A549 (cell line): Measurements from ENCODE around the gene TGFB1. TPM values are rescaled to one million over a fixed set of nuclear protein-coding genes. Genes with fewer than 3 reads are reported as not detected.
"Not testable (repeated sequence)": the region's sequence is repeated elsewhere in the genome, so short reads cannot be mapped to it uniquely, and the experiment has no call there.

Experiments
- ATAC-seq, 2 experiments: fragments of 200-7000 bp in 1 of 2; fragments of >200 bp in 1 of 2; cut with Nextera tagmentation in 1 of 2; cut with Tn5 transposase in 1 of 2; 3 replicates each; pipeline versions ENCODE4 v1.8.0 to v1.9.1; 2018 to 2020; ENCODE audit warnings: mild to moderate bottlenecking in 1 of 2, moderate library complexity in 1 of 2
- CTCF ChIA-PET: fragments of 300-600 bp; sonication (Branson Sonifier 250); formaldehyde crosslinking; extraction: SDS; loops from one replicate; lab custom pipeline; 2021; ENCODE audit warnings: antibody characterized with exemption, inconsistent platforms; lab: Yijun Ruan, JAX
- POLR2A ChIA-PET: fragments of 350-600 bp; formaldehyde crosslinking; extraction: SDS; loops from one replicate; lab custom pipeline; 2021; ENCODE audit warnings: antibody characterized with exemption, inconsistent platforms; lab: Yijun Ruan, JAX
- DNase-seq, 2 experiments: peaks; one replicate each; pipeline versions ENCODE4 v3.0.0 to v3.0.0-alpha.2; 2011 to 2016; ENCODE audit warnings: low read depth in 1 of 2, low spot score in 1 of 2
- FAIRE-seq: peaks from 2 replicates; lab custom pipeline; 2011; peaks lifted over from hg19 to GRCh38; lab: Jason Lieb, UNC
- H3K27ac ChIP-seq, 2 experiments: fragments of >200 bp; sonication (Bioruptor Twin); formaldehyde crosslinking; 3 replicates each; pipeline ENCODE4 v1.5.1; 2016 to 2017
- H3K4me1 ChIP-seq: fragments of >200 bp; sonication (Bioruptor Twin); formaldehyde crosslinking; 3 replicates; pipeline ENCODE4 v1.6.1; 2016
- H3K4me2 ChIP-seq: fragments of >200 bp; sonication (Bioruptor Twin); formaldehyde crosslinking; 3 replicates; pipeline ENCODE4 v1.6.1; 2016
- H3K4me3 ChIP-seq: fragments of >200 bp; sonication (Bioruptor Twin); formaldehyde crosslinking; 3 replicates; pipeline ENCODE4 v1.5.1; 2016
- H3K9me3 ChIP-seq: fragments of >200 bp; sonication (Bioruptor Twin); formaldehyde crosslinking; 3 replicates; pipeline ENCODE4 v1.6.1; 2016
- CBX8 ChIP-seq: fragments of 200-600 bp; sonication (generic); IDR thresholded peaks from 2 replicates; pipeline ENCODE4 v1.6.1; 2016
- CEBPB ChIP-seq, 2 experiments: fragments of >200 bp in 1 of 2; sonication (Bioruptor Twin) in 1 of 2; formaldehyde crosslinking in 1 of 2; IDR thresholded peaks; 2 replicates each; pipeline ENCODE4 v1.6.1; 2012 to 2016
- EP300 ChIP-seq, 2 experiments: fragments of >200 bp; sonication (Bioruptor Twin); formaldehyde crosslinking; IDR thresholded peaks; 2 replicates in 1 of 2; 3 replicates in 1 of 2; pipeline ENCODE4 v1.6.1; 2016 to 2017
- FOSL2 ChIP-seq, 2 experiments: fragments of 450-650 bp in 1 of 2; fragments of >200 bp in 1 of 2; sonication (Bioruptor Twin) in 1 of 2; formaldehyde crosslinking; IDR thresholded peaks; 2 replicates each; pipeline versions ENCODE4 v1.5.0 to v1.6.1; 2016 to 2020; ENCODE audit warnings: mild to moderate bottlenecking in 1 of 2, moderate library complexity in 1 of 2
- GATA3 ChIP-seq: IDR thresholded peaks from 2 replicates; pipeline ENCODE4 v1.6.1; 2012; ENCODE audit warnings: borderline replicate concordance
- JUN ChIP-seq, 2 experiments: fragments of >200 bp; sonication (Bioruptor Twin); formaldehyde crosslinking; IDR thresholded peaks; 2 replicates in 1 of 2; 3 replicates in 1 of 2; pipeline ENCODE4 v1.6.1; 2016 to 2017
- JUNB ChIP-seq: fragments of >200 bp; sonication (Bioruptor Twin); formaldehyde crosslinking; IDR thresholded peaks from 2 replicates; pipeline ENCODE4 v1.6.1; 2016
- MAFK ChIP-seq: fragments of 450-650 bp; IDR thresholded peaks from 2 replicates; pipeline ENCODE4 v1.6.1; 2014; ENCODE audit not compliant: partially characterized antibody
- POLR2A ChIP-seq: IDR thresholded peaks from 2 replicates; pipeline ENCODE4 v1.6.1; 2012; ENCODE audit warnings: mild to moderate bottlenecking, low read length
- RAD21 ChIP-seq, 2 experiments: fragments of >200 bp in 1 of 2; sonication (Bioruptor Twin) in 1 of 2; formaldehyde crosslinking in 1 of 2; IDR thresholded peaks in 1 of 2; conservative IDR thresholded peaks in 1 of 2; 2 replicates in 1 of 2; 3 replicates in 1 of 2; pipeline ENCODE4 v1.6.1; 2012 to 2018; ENCODE audit warnings: inconsistent platforms in 1 of 2
- SREBF2 ChIP-seq: fragments of 450-650 bp; IDR thresholded peaks from 2 replicates; pipeline ENCODE4 v1.6.1; 2014; ENCODE audit warnings: mild to moderate bottlenecking, moderate library complexity
- TP53 ChIP-seq: fragments of 250-450 bp; sonication (Bioruptor Pico); IDR thresholded peaks from 2 replicates; pipeline ENCODE4 v1.5.0; 2021; ENCODE audit warnings: mild to moderate bottlenecking, moderate library complexity
- ZNF302 ChIP-seq: fragments of 250-450 bp; sonication (Bioruptor Pico); IDR thresholded peaks from 2 replicates; pipeline ENCODE4 v1.9.0; 2021; ENCODE audit warnings: inconsistent platforms, mild to moderate bottlenecking, moderate library complexity
- WGBS: methylation state at CpG from one replicate; pipeline ENCODE4 v1.1.6; 2017; ENCODE audit errors: missing lambda C conversion rate; 5-methylcytosine and 5-hydroxymethylcytosine counted together
- polyA plus RNA-seq, 4 experiments: library from polyadenylated mRNA; depleted of rRNA in 3 of 4; stranded (reverse); fragments of >200 nt; fragmentation: RNase III in 1 of 4; extraction: RNeasy Plus Mini Kit Qiagen cat#74134 plus additional on column Dnase treatment in 1 of 4; gene quantifications; 2 replicates in 3 of 4; 3 replicates in 1 of 4; pipeline ENCODE4 v1.2.3, GENCODE V29; 2011 to 2017
- TF ChIP-seq, protein P1 (sequence below): fragments of 250-450 bp; sonication (Bioruptor Pico); IDR thresholded peaks from 2 replicates; pipeline ENCODE4 v1.5.0; 2020; ENCODE audit warnings: low read depth, mild to moderate bottlenecking, moderate library complexity
- TF ChIP-seq, protein P2 (sequence below): IDR thresholded peaks from 2 replicates; pipeline ENCODE4 v1.6.1; 2012
- TF ChIP-seq, protein P3 (sequence below): IDR thresholded peaks from 2 replicates; pipeline ENCODE4 v1.6.1; 2012; ENCODE audit warnings: low read depth, borderline replicate concordance

Gene TGFB1
- polyA plus RNA-seq, 2 of the 4 experiments (the other 2 are of a cell fraction): 6.0 to 83.2 TPM

DNA sequence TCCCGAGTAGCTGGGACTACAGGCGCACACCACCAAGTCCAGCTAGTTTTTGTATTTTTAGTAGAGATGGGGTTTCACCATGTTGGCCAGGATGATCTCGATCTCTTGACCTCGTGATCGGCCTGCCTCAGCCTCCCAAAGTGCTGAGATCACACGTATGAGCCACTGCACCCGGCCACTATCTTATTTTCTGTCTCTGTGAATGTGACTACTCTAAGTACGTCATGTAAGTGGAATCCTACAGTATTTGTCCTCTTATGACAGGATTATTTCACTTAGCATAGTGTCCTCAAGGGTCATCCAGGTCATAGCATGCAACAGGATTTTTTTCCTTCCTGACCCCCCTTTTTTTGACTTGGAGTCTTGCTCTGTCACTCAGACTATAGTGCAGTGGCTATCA lies 17.8 kb upstream of the TGFB1 start:
- no peak for TF ChIP-seq JUNB
- TF ChIP-seq MAFK: no peak
- TF ChIP-seq FOSL2 (IDR thresholded peaks at IDR 0.05): no peak
- TF ChIP-seq FOSL2 (CRISPR knock-in tag; IDR thresholded peaks at IDR 0.05): no peak
- TF ChIP-seq SREBF2: no peak
- POLR2A ChIA-PET: interaction anchor here (1.1 to 2.0 kb wide), 3 partner anchors 8 to 34 kb away, joined by 3 to 10 read pairs (median 8); partner anchors contain the start of gene B9D2
- no peak overlapping the region for H3K4me2 ChIP-seq
- no peak for DNase-seq
- no peak for ATAC-seq
- H3K27ac ChIP-seq: no peak overlapping the region
- no peaks in the 10 kb centered on the region for H3K9me3 ChIP-seq
- WGBS: 95% methylated on average over 8 of the region's 8 CpGs
- CTCF ChIA-PET: interaction anchor here (1.1 to 13.8 kb wide), 3 partner anchors 7 to 192 kb away, joined by 3 to 197 read pairs (median 8); partner anchors contain the start of genes B9D2 and TGFB1
- H3K4me3 ChIP-seq: no peak overlapping the region
- peaks cover 44% of the 10 kb centered on the region for H3K4me1 ChIP-seq
- FAIRE-seq: no peak

DNA sequence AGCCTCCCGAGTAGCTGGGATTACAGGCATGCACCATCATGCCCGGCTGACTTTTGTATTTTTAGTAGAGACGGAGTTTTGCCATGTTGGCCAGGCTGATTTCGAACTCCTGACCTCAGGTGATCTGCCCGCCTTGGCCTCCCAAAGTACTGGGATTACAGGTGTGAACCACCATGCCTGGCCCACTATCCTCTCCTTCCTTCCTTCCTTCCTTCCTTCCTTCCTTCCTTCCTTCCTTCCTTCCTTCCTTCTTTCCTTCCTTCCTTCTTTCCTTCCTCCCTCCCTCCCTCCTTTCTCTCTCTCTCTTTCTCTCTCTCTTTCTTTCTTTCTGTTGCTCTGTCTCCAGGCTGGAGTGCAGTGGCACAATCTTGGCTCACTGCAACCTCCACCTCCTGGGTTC lies 17.4 kb upstream of the TGFB1 start:
- CTCF ChIA-PET: interaction anchor here (1.1 to 13.8 kb wide), 3 partner anchors 12 to 193 kb away, joined by 3 to 197 read pairs (median 3); partner anchors contain the start of gene TGFB1
- ATAC-seq: not testable (repeated sequence)
- peaks cover 49% of the 10 kb centered on the region for H3K4me1 ChIP-seq

DNA sequence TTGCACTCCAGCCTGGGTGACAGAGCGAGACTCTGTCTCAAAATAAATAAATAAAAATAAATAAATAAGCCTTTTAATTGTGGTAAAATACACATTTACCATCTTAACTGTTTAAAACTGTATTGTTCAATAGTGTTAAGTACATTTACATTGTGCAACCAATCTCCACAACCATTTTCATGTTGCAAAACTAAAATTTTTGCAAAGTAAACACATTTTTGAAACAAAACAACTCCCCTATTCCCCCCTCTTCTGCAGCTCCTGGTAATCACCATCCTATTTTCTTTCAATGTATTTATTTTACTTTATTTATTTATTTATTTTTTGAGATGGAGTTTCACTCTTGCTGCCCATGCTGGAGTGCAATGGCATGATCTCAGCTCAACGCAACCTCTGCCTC lies 16.0 kb upstream of the TGFB1 start:
- ChIA-PET CTCF (interaction anchor here (0.5 to 13.8 kb wide), 8 partner anchors 10 to 201 kb away, joined by 3 to 197 read pairs (median 4); partner anchors contain the start of gene TGFB1), POLR2A (no interaction called here)
- ATAC-seq (no peak), DNase-seq (no peak)
- H3K4me3 ChIP-seq: no peak overlapping the region
- H3K4me2 ChIP-seq: no peak overlapping the region
- 96% methylated on average over 2 of the region's 2 CpGs for WGBS
- no peaks in the 10 kb centered on the region for H3K9me3 ChIP-seq
- peak; percentile 58 for TF ChIP-seq MAFK
- no peak for TF ChIP-seq CBX8
- TF ChIP-seq, all 56 proteins: peak for 1
- FAIRE-seq: no peak
- Histone ChIP-seq H3K27ac (no peak overlapping the region), H3K4me1 (peaks cover 50% of the 10 kb centered on the region)

More for the DNA sequence above, 17.4 kb upstream of the TGFB1 start:
- H3K27ac ChIP-seq, H3K4me2 ChIP-seq, FAIRE-seq, H3K4me3 ChIP-seq, DNase-seq, H3K9me3 ChIP-seq: not testable (repeated sequence)
- POLR2A ChIA-PET: interaction anchor here (1.1 to 1.3 kb wide), 2 partner anchors 18 to 35 kb away, joined by 3 to 8 read pairs; no protein-coding TSS in a partner anchor
- 97% methylated on average over 5 of the region's 5 CpGs for WGBS

DNA sequence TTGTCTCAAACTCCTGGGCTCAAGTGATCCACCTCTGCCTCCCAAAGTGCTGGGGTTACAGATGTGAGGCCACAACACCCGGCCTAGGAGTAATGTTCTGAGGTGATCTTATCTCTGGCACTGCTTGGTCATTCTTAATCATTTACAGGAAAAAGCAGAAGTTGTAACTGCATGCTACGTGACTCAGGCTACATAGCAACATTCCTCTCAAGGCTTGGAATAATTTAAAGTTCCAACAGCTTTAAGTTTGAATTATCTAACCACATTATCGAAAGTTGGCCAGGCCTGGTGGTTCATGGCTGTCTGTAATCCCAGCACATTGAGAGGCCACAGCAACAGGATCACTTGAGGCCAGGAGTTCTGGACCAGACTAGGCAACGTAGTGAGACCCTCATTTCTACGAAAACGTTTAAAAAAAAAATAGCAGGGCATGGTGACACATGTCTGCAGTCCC lies 14.2 kb upstream of the TGFB1 start:
- peak; percentile 93 for FAIRE-seq
- DNase-seq: peak; percentile 71 to 77
- ATAC-seq: peak; percentile 55; a peak in 5 of 6 replicates
- CTCF ChIA-PET: interaction anchor here (0.7 to 13.8 kb wide), 15 partner anchors 9 to 733 kb away, joined by 3 to 197 read pairs (median 4); partner anchors contain the start of genes TGFB1 and TMEM91
- Histone ChIP-seq H3K27ac (peak overlapping the region; percentile 66 to 86), H3K9me3 (no peaks in the 10 kb centered on the region), H3K4me2 (peak overlapping the region; percentile 60), H3K4me1 (peaks cover 44% of the 10 kb centered on the region), H3K4me3 (no peak overlapping the region)
- TF ChIP-seq POLR2A (no peak), GATA3 (peak; percentile 95), CEBPB (IDR thresholded peaks at IDR 0.05) (0 out of 4 replicates have a peak, but pooled peaks of 1 of the 2 experiments have one; percentile 4), ZNF302 (CRISPR knock-in tag) (no peak), JUN (IDR thresholded peaks at IDR 0.05) (0 out of 5 replicates have a peak, but pooled peaks of 1 of the 2 experiments have one; percentile 40), FOSL2 (IDR thresholded peaks at IDR 0.05) (peak; percentile 29; the same call in 1 of the 2 replicates), FOSL2 (CRISPR knock-in tag; IDR thresholded peaks at IDR 0.05) (peak; percentile 77), TP53 (no peak), RAD21 (conservative IDR thresholded peaks at IDR 0.05 in 1 of 2, IDR thresholded peaks at IDR 0.05 in 1 of 2) (0 out of 5 replicates have a peak, but pooled peaks of 1 of the 2 experiments have one; percentile 7), EP300 (IDR thresholded peaks at IDR 0.05) (0 out of 5 replicates have a peak, but pooled peaks of 1 of the 2 experiments have one; percentile 20)
- TF ChIP-seq, protein P1, sequence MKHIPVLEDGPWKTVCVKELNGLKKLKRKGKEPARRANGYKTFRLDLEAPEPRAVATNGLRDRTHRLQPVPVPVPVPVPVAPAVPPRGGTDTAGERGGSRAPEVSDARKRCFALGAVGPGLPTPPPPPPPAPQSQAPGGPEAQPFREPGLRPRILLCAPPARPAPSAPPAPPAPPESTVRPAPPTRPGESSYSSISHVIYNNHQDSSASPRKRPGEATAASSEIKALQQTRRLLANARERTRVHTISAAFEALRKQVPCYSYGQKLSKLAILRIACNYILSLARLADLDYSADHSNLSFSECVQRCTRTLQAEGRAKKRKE: no peak
- TF ChIP-seq, protein P2, sequence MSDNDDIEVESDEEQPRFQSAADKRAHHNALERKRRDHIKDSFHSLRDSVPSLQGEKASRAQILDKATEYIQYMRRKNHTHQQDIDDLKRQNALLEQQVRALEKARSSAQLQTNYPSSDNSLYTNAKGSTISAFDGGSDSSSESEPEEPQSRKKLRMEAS: peak; percentile 75
- TF ChIP-seq, protein P3, sequence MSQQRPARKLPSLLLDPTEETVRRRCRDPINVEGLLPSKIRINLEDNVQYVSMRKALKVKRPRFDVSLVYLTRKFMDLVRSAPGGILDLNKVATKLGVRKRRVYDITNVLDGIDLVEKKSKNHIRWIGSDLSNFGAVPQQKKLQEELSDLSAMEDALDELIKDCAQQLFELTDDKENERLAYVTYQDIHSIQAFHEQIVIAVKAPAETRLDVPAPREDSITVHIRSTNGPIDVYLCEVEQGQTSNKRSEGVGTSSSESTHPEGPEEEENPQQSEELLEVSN: 0 out of 2 replicates have a peak, but pooled peaks have one; percentile 34
- WGBS: 13% methylated on average over 6 of the region's 6 CpGs
- POLR2A ChIA-PET: interaction anchor here (1.0 to 1.2 kb wide), 2 partner anchors 20 to 72 kb away, joined by 4 read pairs; partner anchors contain the start of gene DMAC2
